ENCODE results near the gene VSIG10L2.

Gene VSIG10L2

GRCh38 chr11:125938418-125938817 is 7.4 kb upstream of the VSIG10L2 start:
- H3K4me3 ChIP-seq (ENCODE audit: low read depth, low read length): no peak overlapping the region
- H3K27ac ChIP-seq (ENCODE audit: extremely low read depth, low read depth, low read length): no peak overlapping the region
- ChIA-PET POLR2A (no interaction called here), CTCF (interaction anchor here (1.7 to 1.9 kb wide), 3 partner anchors 16 to 255 kb away, joined by 6 to 8 read pairs (median 6); no protein-coding TSS in a partner anchor)
- H3K36me3 ChIP-seq (ENCODE audit: control insufficient read depth in 2 of 2, insufficient read depth in 1 of 2, low read length in 2 of 2): no peaks in the 10 kb centered on the region
- H3K9me3 ChIP-seq (ENCODE audit: control insufficient read depth, insufficient read depth, low read depth, low read length): no peaks in the 10 kb centered on the region
- no peaks in the 10 kb centered on the region for H3K4me1 ChIP-seq (ENCODE audit: control insufficient read depth, insufficient read depth, low read length)
- TF ChIP-seq, protein P1, sequence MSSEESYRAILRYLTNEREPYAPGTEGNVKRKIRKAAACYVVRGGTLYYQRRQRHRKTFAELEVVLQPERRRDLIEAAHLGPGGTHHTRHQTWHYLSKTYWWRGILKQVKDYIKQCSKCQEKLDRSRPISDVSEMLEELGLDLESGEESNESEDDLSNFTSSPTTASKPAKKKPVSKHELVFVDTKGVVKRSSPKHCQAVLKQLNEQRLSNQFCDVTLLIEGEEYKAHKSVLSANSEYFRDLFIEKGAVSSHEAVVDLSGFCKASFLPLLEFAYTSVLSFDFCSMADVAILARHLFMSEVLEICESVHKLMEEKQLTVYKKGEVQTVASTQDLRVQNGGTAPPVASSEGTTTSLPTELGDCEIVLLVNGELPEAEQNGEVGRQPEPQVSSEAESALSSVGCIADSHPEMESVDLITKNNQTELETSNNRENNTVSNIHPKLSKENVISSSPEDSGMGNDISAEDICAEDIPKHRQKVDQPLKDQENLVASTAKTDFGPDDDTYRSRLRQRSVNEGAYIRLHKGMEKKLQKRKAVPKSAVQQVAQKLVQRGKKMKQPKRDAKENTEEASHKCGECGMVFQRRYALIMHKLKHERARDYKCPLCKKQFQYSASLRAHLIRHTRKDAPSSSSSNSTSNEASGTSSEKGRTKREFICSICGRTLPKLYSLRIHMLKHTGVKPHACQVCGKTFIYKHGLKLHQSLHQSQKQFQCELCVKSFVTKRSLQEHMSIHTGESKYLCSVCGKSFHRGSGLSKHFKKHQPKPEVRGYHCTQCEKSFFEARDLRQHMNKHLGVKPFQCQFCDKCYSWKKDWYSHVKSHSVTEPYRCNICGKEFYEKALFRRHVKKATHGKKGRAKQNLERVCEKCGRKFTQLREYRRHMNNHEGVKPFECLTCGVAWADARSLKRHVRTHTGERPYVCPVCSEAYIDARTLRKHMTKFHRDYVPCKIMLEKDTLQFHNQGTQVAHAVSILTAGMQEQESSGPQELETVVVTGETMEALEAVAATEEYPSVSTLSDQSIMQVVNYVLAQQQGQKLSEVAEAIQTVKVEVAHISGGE (tag by site-specific recombination; conservative IDR thresholded peaks at IDR 0.05; ENCODE audit: low read depth): peak; percentile 28; the same call in 1 of the 2 replicates
- TF ChIP-seq SCRT2 (tag by site-specific recombination; IDR thresholded peaks at IDR 0.05): no peak

GRCh38 chr11:125939081-125939521 is 6.7 kb upstream of the VSIG10L2 start:
- Histone ChIP-seq H3K27ac (ENCODE audit: extremely low read depth, low read depth, low read length) (no peak overlapping the region), H3K9me3 (ENCODE audit: control insufficient read depth, insufficient read depth, low read depth, low read length) (no peaks in the 10 kb centered on the region), H3K36me3 (ENCODE audit: control insufficient read depth in 2 of 2, insufficient read depth in 1 of 2, low read length in 2 of 2) (no peaks in the 10 kb centered on the region), H3K4me3 (ENCODE audit: low read depth, low read length) (no peak overlapping the region), H3K4me1 (ENCODE audit: control insufficient read depth, insufficient read depth, low read length) (no peaks in the 10 kb centered on the region)
- TF ChIP-seq ZNF416 (tag by site-specific recombination; IDR thresholded peaks at IDR 0.05): no peak
- no peak for TF ChIP-seq ZNF350 (tag by site-specific recombination; IDR thresholded peaks at IDR 0.05)
- no peak for TF ChIP-seq KLF10 (tag by site-specific recombination; IDR thresholded peaks at IDR 0.05)
- TF ChIP-seq SP2 (tag by site-specific recombination; IDR thresholded peaks at IDR 0.05): no peak
- TF ChIP-seq, protein P2, sequence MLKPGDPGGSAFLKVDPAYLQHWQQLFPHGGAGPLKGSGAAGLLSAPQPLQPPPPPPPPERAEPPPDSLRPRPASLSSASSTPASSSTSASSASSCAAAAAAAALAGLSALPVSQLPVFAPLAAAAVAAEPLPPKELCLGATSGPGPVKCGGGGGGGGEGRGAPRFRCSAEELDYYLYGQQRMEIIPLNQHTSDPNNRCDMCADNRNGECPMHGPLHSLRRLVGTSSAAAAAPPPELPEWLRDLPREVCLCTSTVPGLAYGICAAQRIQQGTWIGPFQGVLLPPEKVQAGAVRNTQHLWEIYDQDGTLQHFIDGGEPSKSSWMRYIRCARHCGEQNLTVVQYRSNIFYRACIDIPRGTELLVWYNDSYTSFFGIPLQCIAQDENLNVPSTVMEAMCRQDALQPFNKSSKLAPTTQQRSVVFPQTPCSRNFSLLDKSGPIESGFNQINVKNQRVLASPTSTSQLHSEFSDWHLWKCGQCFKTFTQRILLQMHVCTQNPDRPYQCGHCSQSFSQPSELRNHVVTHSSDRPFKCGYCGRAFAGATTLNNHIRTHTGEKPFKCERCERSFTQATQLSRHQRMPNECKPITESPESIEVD (tag by site-specific recombination; IDR thresholded peaks at IDR 0.05): no peak
- no peak for TF ChIP-seq ZNF157 (tag by site-specific recombination; IDR thresholded peaks at IDR 0.05)
- ChIA-PET CTCF (interaction anchor here (1.1 to 1.9 kb wide), 5 partner anchors 9 to 255 kb away, joined by 3 to 8 read pairs (median 6); no protein-coding TSS in a partner anchor), POLR2A (no interaction called here)

DNA sequence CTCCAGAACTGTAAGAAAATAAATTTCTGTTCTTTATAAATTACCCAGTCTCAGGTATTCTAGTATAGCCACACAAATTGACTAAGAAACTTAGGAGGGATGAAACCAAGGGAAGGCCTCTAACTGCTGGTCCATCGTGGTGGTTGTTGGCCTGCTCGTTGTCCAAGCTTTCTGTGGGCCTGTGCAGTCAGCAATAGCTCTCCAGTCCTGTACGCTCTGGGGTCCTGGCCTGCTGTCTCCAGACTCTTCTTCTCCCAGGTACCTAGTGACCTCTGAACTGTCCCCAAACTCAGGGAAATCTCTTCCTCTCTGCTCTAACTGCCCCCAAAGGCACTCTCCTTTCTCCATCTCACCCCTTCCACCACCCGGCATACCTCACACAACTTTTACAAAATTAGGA is 5.7 kb upstream of the VSIG10L2 start:
- Histone ChIP-seq H3K9me3 (ENCODE audit: control insufficient read depth, insufficient read depth, low read depth, low read length) (no peaks in the 10 kb centered on the region), H3K4me3 (ENCODE audit: low read depth, low read length) (no peak overlapping the region), H3K36me3 (ENCODE audit: control insufficient read depth in 2 of 2, insufficient read depth in 1 of 2, low read length in 2 of 2) (no peaks in the 10 kb centered on the region), H3K27ac (ENCODE audit: extremely low read depth, low read depth, low read length) (no peak overlapping the region), H3K4me1 (ENCODE audit: control insufficient read depth, insufficient read depth, low read length) (no peaks in the 10 kb centered on the region)
- POLR2A ChIA-PET: no interaction called here
- TF ChIP-seq ZNF488 (tag by site-specific recombination; IDR thresholded peaks at IDR 0.05) (no peak), ZNF24 (tag by site-specific recombination; IDR thresholded peaks at IDR 0.05) (no peak), ZBTB48 (tag by site-specific recombination; IDR thresholded peaks at IDR 0.05) (no peak), ZNF214 (tag by site-specific recombination; IDR thresholded peaks at IDR 0.05; ENCODE audit: borderline replicate concordance) (no peak), YY2 (tag by site-specific recombination; IDR thresholded peaks at IDR 0.05) (no peak)
- CTCF ChIA-PET: interaction anchor here (0.7 to 1.9 kb wide), 9 partner anchors 8 to 254 kb away, joined by 3 to 8 read pairs (median 3); no protein-coding TSS in a partner anchor
